PFSK-1 (cell line): ENCODE results near the gene C1orf159.

Experiments used
- POLR2AphosphoS5 ChIP-seq: IDR thresholded peaks from 2 replicates; pipeline ENCODE4 v1.6.1; 2012; ENCODE audit warnings: low read depth, mild to moderate bottlenecking, control low read depth, low read length, moderate library complexity
- REST ChIP-seq, 2 experiments: IDR thresholded peaks; 2 replicates each; pipeline versions ENCODE4 v1.6.1 to v1.8.0; 2011 to 2012; ENCODE audit warnings: low read depth in 2 of 2, low read length in 2 of 2, control low read depth in 1 of 2, inconsistent platforms in 1 of 2, mild to moderate bottlenecking in 1 of 2, moderate library complexity in 1 of 2; ENCODE audit not compliant: insufficient read depth in 1 of 2
- TAF1 ChIP-seq: IDR thresholded peaks from 2 replicates; pipeline ENCODE4 v1.6.1; 2012; ENCODE audit warnings: low read length, control low read depth, borderline replicate concordance; ENCODE audit not compliant: insufficient read depth

GRCh38 chr1:1114431-1114830 is 1.5 kb downstream of the C1orf159 start:
- no peak for TF ChIP-seq REST (IDR thresholded peaks at IDR 0.05; ENCODE audit: insufficient read depth in 1 of 2, low read depth in 2 of 2, low read length in 2 of 2)
- TF ChIP-seq POLR2AphosphoS5: no peak
- no peak for TF ChIP-seq TAF1
